KG1 (cell line): ENCODE measurements around the gene DND1.
"Not testable (repeated sequence)": the region's sequence is repeated elsewhere in the genome, so short reads cannot be mapped to it uniquely, and the experiment has no call there.

Source experiments
- DNase-seq: peaks from one replicate; lab custom pipeline; 2025; lab: John Stamatoyannopoulos, UW

The DND1 gene

DNA sequence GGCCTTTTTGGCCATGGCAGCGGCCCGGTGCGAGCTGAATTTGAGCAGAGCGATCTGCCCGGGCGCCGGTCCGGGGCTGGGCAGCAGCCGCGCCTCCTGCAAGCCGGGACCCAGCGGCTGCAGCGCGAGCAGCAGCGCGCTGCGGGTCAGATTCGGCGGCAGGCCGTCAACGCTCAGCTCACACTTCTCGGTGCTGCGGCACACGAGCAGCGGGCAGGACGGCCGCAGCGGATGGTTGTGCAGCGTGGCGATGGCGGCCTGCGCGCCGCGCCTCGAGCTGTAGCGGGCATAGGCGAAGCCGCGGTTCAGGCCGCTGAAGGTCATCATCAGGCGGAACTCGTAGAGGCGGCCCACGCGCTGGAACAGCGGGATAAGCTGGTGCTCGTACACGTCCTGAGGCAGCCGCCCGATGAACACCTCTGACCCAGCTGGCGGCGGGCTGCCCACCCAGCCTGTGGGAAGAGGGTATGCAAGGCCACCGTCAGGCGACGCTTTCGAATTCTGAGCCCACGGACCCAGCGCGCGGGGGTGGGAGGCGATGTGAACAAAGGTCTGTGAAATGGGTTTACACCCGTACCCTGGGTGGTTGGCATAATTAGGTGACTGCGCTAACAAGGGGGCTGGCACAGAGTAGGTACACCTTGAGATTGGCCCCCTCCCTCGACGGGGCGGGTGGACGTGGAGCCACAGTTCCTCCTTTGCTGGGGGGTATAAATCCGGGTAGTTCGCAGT, 755 bp downstream of the DND1 start:
- no peak for DNase-seq

DNA sequence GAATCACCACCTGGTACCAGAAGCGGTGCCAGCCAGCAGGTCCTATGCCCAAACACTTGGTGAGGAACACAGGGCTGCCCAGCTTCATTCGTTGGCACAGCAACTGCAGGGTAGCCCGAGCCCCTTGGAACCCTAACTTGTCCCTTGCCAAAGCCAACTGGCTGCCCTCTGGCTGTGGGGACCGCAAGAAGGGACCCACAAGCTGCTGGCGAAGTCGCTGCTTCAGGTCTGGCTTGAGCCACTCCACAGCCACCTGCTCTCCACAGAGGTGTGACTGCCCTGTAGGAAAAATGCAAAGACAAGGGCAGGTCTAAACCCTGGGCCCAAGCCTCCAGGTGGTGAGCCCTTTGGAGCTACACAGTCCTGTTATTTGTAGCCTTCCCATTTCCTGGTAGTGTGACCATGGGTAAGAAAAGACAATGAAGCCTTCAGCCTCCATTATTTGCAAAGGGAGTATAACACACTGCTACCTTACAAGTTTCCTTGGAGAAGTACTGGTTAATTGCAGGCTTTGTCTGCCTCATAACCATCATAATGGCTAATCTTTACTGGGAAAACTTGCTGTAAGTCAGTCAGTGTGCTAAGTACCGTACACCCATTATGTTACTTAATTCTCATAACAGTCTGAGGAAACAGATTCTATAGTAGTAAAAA, 1.8 kb downstream of the DND1 start:
- no peak for DNase-seq

DNA sequence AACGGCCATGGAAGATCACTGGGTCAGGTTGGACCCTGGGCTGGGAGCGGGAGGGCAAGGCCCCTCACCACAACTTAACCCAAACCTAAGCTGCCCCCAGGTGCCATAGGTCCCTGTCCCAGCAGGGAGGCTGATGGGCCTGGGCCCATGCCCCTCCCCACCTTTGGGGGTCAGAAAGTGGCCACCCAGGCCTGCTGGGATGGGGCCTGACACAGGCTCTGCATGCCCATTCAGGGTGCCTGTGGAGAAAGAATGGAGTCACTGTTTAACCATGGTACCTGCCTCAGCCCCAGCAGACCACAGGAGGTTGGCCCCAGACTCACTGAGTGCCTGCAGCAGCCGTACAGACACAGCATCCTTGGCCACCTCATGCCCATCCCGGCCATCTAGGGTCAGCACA, 2.3 kb downstream of the DND1 start:
- not testable (repeated sequence) for DNase-seq

- peak; percentile 57 for DNase-seq
Measured at GRCh38 chr5:140664359-140665119, 8.8 kb downstream of the DND1 start, which contains the start of gene WDR55. Gene WDR55, plus strand, starts transcription at chr5:140664904. Its CDS starts 9 bp downstream, at chr5:140664913.

DNA sequence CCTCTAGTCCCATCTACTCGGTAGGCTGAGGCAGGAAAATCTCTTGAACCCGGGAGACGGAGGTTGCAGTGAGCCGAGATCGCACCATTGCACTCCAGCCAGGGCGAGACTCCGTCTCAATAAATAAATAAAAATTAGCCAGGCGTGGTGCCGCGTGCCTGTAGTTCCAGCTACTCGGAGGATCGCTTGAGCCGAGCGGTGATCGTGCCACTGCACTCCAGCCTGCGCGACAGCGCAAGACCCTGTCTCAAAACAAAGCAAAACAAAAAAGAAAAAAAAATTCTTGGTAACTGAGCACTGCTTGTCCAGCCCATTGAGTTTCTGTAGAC, 9.4 kb downstream of the DND1 start:
- no peak for DNase-seq

- DNase-seq: not testable (repeated sequence)
Measured at GRCh38 chr5:140660371-140660770, 13.0 kb downstream of the DND1 start.

GRCh38 chr5:140658870-140659269, 14.5 kb downstream of the DND1 start:
- DNase-seq: no peak

GRCh38 chr5:140647042-140647419, 26.3 kb downstream of the DND1 start:
- DNase-seq: no peak

DNA sequence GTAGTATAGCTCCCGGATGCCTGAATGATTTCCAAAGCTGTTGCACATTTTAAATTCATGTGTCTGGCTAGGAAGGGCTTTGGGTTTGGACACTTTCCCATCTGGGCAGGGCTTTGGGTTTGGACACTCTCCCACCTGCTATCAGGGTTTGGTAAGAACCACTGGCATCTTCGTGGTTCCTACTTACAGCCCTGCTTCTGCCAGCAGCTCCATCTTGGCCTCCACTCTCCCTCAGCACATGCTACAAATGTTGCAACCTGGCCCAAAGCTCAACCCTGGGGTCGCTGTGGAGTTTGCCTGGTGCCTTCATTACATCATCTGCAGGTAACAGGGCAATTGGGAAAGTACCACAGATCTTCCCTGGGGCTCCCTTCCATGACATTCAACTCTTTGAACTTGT, 30.7 kb downstream of the DND1 start:
- DNase-seq: no peak

- no peak for DNase-seq
Measured at GRCh38 chr5:140641716-140642115, 31.7 kb downstream of the DND1 start.

DNA sequence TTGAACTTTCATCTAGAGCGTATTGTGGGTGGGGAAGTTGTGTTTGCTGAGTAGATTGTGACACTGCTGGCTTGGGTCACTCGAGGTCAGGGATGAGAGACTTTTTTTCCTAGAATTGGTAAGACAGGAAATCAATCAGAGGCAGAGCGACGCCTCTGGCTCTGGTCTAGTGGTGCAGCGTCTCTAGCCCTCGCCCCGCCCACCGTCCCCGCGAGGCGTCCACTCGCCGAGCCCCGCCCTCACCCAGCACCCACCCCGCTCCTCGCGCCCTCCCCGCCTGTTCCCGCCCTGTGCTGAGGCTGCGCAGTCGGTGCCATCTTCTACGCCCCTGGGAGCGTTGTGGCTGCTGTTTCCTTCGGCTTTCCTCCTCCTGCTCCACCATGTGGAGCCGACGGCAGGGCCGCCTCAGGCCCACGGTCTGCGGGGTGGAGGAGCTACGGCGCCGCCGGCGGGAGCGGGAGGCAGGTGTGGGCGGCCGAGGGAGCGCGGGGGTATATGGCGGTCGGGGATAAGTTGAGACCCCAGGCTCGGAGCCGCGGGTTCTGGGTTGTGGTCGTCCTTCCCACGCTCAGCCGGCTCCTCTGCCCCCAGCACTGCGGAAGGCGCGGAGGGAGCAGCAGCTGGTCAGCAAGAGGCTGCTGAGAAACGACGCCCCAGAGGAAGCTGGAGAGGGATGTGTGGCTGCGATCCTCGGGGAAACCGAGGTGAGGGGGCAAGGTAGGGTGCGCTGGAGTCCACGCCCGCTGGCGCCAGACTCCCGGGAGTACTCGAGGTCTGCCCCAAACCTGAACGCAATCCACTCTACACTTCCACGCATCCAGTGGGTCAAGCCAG, 34.0 kb downstream of the DND1 start, which contains the start of gene TMCO6:
TSS of gene TMCO6 (plus strand) at position 304 of the 834 bp plus-strand sequence. CDS start at position 381, 77 bp downstream.
- peak; percentile 26 for DNase-seq

DNA sequence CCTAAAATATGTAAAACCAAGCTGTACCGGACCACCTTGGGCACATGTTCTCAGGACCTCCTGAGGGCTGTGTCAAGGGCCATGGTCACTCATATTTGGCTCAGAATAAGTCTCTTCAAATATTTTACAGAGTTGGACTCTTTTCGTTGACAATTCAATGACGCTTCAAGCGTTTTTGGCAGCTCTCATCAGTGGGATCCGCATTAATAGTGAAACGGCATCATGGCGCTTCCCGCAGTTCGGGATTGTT, 34.6 kb downstream of the DND1 start:
- DNase-seq: not testable (repeated sequence)

DNA sequence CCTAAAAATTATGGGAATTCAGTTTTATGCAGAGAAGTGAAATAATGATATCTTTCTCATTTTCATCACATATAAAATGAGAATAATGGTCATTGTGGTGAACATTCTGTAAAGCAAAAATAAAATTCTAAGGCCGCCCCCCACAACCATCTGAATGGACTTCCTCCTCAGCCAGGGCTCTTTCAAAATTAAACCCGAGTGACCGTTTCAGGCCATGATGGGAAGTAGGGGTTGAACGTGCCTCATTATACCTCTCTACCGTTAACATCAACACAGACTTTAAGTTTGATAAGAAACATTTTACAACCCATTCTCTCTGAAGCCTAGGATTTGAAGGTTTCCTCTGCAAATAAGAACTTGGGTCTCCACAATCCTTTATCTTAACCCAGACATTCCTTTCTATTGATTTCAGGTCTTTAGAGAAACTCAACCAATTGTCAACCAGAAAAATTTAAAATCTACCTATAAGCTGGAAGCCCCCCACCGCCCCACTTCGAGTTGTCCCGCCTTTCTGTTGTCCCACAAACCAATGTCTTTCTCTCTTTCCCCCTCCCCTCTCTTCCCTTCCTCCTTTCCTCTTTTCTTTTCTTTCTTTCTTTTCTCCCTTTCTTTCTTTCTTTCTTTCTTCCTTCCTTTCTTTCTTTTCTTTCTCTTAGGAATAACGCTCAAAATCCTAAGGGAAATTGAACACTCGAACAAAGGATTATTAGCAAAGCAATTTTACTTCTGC, 35.8 kb downstream of the DND1 start:
- DNase-seq: no peak

GRCh38 chr5:140635291-140636257, 37.8 kb downstream of the DND1 start:
- no peak for DNase-seq

GRCh38 chr5:140634103-140634502, 39.3 kb downstream of the DND1 start:
- DNase-seq: no peak

DNA sequence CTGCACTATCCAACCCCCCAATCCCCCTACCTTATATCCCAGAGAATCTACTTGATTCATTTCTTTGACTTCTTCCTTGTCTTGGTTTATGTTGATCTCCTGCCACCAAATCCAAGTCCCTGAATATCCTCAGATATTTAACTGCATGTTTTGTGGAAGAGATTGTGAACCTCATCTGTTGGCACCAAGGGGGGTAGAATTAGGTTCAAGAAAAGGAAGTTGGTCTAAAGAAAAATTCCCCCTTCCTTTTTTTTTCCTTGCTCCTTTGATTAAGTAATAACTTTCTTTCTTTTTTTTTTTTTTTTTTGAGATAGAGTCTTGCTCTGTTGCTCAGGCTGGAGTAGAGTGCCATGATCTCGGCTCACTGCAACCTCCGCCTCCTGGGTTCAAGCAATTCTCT, 39.9 kb downstream of the DND1 start:
- DNase-seq: no peak

- DNase-seq: no peak
Measured at GRCh38 chr5:140633021-140633471, 40.3 kb downstream of the DND1 start, which contains the start of gene CD14. Gene CD14, minus strand, starts transcription at chr5:140633175. Its CDS starts 104 bp downstream, at chr5:140633071.

DNA sequence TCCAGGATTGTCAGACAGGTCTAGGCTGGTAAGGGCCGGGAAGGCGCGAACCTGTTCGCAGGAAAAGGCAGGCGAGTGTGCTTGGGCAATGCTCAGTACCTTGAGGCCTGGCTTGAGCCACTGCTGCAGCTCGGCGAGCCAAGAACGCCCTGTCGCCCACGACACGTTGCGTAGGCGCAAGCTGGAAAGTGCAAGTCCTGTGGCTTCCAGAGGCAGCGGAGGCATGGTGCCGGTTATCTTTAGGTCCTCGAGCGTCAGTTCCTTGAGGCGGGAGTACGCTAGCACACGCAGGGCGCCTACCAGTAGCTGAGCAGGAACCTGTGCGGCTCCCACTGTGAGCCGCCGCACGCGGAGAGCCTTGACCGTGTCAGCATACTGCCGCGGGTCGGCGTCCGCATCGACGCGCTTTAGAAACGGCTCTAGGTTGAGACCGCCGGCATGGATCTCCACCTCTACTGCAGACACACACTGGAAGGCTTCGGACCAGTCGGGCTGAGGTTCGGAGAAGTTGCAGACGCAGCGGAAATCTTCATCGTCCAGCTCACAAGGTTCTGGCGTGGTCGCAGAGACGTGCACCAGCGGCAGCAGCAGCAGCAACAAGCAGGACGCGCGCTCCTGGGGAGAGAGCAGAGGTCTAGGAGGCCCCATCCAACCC, 40.9 kb downstream of the DND1 start:
- no peak for DNase-seq

DNA sequence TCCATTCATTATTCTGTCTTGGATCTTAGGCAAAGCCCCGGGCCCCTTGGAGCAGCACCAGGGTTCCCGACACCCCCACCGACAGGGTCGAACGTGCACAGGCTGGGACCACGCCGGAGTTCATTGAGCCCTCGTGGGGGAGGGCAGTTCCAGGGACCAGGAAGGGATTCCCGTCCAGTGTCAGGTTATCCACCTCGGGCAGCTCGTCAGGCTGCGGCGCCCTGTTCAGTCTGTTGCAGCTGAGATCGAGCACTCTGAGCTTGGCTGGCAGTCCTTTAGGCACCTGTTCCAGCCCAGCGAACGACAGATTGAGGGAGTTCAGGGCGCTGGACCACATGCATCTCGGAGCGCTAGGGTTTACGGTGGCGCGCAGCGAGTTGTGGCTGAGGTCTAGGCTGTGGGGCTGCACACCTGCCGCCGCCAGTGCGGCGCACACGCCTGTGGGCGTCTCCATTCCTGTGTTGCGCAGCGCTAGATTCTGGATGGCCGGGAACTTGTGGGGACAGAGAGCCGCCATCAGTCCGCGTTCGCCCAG, 41.5 kb downstream of the DND1 start:
- DNase-seq: no peak
